ENCODE results near the gene NBEAL2. TPM values are rescaled to one million over a fixed set of nuclear protein-coding genes. Genes with fewer than 3 reads are reported as not detected.
A peak's percentile ranks its signal among the peaks of the same experiment; 100 is the strongest.

NBEAL2 gene
- total RNA-seq, 1 donor: 4.3 TPM

DNA sequence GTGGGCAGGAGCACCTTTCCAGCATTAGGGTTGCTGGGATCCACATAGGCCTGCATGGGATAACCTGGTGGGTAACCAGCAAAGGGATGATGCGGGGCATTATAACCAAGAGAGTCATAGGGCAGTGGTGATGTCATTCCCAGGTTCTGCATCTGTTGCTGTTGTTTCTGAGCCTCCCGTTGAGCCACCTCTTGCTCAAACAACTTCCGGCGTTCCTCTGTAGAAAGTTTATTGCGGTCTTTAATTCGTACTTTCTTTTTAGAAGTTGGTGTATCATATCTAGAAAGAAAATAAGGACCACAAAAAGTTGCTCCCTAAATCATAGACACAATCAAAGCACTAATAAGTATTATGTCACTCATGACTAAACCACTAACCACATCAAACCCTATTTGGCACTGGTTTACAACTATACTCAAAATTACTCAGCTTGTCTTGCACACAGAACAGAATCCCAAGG is 77.8 kb downstream of the NBEAL2 start:
- Histone ChIP-seq H3K36me3 (ENCODE audit: insufficient read depth, low read length) (peaks cover 19% of the 10 kb centered on the region), H2AFZ (ENCODE audit: low read length) (no peak overlapping the region), H4K20me1 (ENCODE audit: insufficient read depth, low read length) (peaks cover 21% of the 10 kb centered on the region), H3K27me3 (ENCODE audit: insufficient read depth, low read length) (no peaks in the 10 kb centered on the region), H3K9me3 (ENCODE audit: low read depth, low read length) (no peaks in the 10 kb centered on the region), H3K79me2 (ENCODE audit: insufficient read depth, low read length) (peaks cover 53% of the 10 kb centered on the region), H3K4me2 (ENCODE audit: insufficient read depth, low read length) (no peak overlapping the region), H3K27ac (ENCODE audit: low read depth, low read length) (peak overlapping the region; percentile 17), H3K4me1 (ENCODE audit: insufficient read depth, low read length) (peaks cover 3% of the 10 kb centered on the region), H3K4me3 (ENCODE audit: insufficient read depth, low read length) (no peak overlapping the region)
- TF ChIP-seq, protein P1, sequence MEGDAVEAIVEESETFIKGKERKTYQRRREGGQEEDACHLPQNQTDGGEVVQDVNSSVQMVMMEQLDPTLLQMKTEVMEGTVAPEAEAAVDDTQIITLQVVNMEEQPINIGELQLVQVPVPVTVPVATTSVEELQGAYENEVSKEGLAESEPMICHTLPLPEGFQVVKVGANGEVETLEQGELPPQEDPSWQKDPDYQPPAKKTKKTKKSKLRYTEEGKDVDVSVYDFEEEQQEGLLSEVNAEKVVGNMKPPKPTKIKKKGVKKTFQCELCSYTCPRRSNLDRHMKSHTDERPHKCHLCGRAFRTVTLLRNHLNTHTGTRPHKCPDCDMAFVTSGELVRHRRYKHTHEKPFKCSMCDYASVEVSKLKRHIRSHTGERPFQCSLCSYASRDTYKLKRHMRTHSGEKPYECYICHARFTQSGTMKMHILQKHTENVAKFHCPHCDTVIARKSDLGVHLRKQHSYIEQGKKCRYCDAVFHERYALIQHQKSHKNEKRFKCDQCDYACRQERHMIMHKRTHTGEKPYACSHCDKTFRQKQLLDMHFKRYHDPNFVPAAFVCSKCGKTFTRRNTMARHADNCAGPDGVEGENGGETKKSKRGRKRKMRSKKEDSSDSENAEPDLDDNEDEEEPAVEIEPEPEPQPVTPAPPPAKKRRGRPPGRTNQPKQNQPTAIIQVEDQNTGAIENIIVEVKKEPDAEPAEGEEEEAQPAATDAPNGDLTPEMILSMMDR (IDR thresholded peaks at IDR 0.05; ENCODE audit: extremely low read depth, low read depth, low read length): no peak
- peak; percentile 80 for DNase-seq (ENCODE audit: insufficient read length, low spot score, missing footprints)

Small RNA genes lying within 50 kb of the gene (small RNA-seq; reads per million reads assigned to genes)
- gene MRPL57P3: not detected

Other genes with a start within 250 kb of the NBEAL2 start
- gene MYL3, start 116.2 kb upstream of the NBEAL2 start, total RNA-seq: not detected in 2 replicates
- gene PTH1R, start 101.9 kb upstream of the NBEAL2 start, total RNA-seq: 0.29 and 0.36 TPM in 2 replicates
- 17.4 and 20.6 TPM in 2 replicates for gene CCDC12, start 2.9 kb upstream of the NBEAL2 start, total RNA-seq
- gene SETD2, start 184.4 kb downstream of the NBEAL2 start, total RNA-seq: 37.1 and 39.8 TPM in 2 replicates